Fibroblast of lung (primary cell): ENCODE data around the gene REV1. TPM values are rescaled to one million over a fixed set of nuclear protein-coding genes. Genes with fewer than 3 reads are reported as not detected.

Source experiments
- DNase-seq, 2 donors: peaks; one replicate each; pipeline versions ENCODE4 v3.0.0 to v3.0.0-alpha.2; 2010; ENCODE audit warnings: low read depth in 2 of 2
- H2AFZ ChIP-seq: 2 replicates; pipeline ENCODE4 v1.5.1; 2012; ENCODE audit warnings: low read length, control low read depth, inconsistent platforms
- H3K27ac ChIP-seq: 2 replicates; pipeline ENCODE4 v1.5.1; 2011; ENCODE audit warnings: low read length, control low read depth; ENCODE audit not compliant: insufficient read depth
- H3K27me3 ChIP-seq: 2 replicates; pipeline ENCODE4 v1.5.1; 2011; ENCODE audit warnings: mild to moderate bottlenecking, low read length; ENCODE audit not compliant: control insufficient read depth, insufficient read depth
- H3K36me3 ChIP-seq: 2 replicates; pipeline ENCODE4 v1.5.1; 2011; ENCODE audit warnings: low read length; ENCODE audit not compliant: control insufficient read depth, insufficient read depth
- H3K4me1 ChIP-seq: 2 replicates; pipeline ENCODE4 v1.5.1; 2011; ENCODE audit warnings: low read length; ENCODE audit not compliant: control insufficient read depth, insufficient read depth; ENCODE audit errors: extremely low read depth
- H3K4me2 ChIP-seq: 2 replicates; pipeline ENCODE4 v1.5.1; 2011; ENCODE audit warnings: low read length, control low read depth; ENCODE audit not compliant: insufficient read depth; ENCODE audit errors: extremely low read depth
- H3K4me3 ChIP-seq, 4 experiments: fragments of 200-600 bp in 1 of 4; sonication (generic) in 1 of 4; replicated peaks in 1 of 4; 2 replicates each; pipeline ENCODE4 v1.5.1; 2011 to 2016; ENCODE audit warnings: low read length in 4 of 4, low read depth in 3 of 4, mild to moderate bottlenecking in 3 of 4, control low read depth in 2 of 4, inconsistent platforms in 1 of 4, mixed read lengths in 1 of 4; ENCODE audit not compliant: insufficient read depth in 1 of 4; ENCODE audit errors: control extremely low read depth in 1 of 4
- H3K79me2 ChIP-seq: 2 replicates; pipeline ENCODE4 v1.5.1; 2012; ENCODE audit warnings: mild to moderate bottlenecking, low read length, inconsistent platforms; ENCODE audit not compliant: control insufficient read depth, insufficient read depth
- H3K9ac ChIP-seq: 2 replicates; pipeline ENCODE4 v1.5.1; 2011; ENCODE audit warnings: mild to moderate bottlenecking, low read length, control low read depth; ENCODE audit not compliant: insufficient read depth
- H3K9me3 ChIP-seq: 2 replicates; pipeline ENCODE4 v1.5.1; 2012; ENCODE audit warnings: low read depth, low read length; ENCODE audit not compliant: control insufficient read depth, insufficient read depth
- H4K20me1 ChIP-seq: 2 replicates; pipeline ENCODE4 v1.5.1; 2011; ENCODE audit warnings: low read length; ENCODE audit not compliant: control insufficient read depth, insufficient read depth; ENCODE audit errors: extremely low read depth
- EZH2 ChIP-seq: IDR thresholded peaks from 2 replicates; pipeline ENCODE4 v1.5.1; 2012; ENCODE audit warnings: low read length, control low read depth, mild to moderate bottlenecking; ENCODE audit errors: missing control alignments
- polyA plus RNA-seq, 2 donors: library from polyadenylated mRNA; depleted of rRNA in 1 of 2; stranded (reverse) in 1 of 2; unstranded in 1 of 2; fragments of >200 nt; gene quantifications; 2 replicates each; pipeline ENCODE4 v1.2.1, GENCODE V29; 2011 to 2012; ENCODE audit warnings: missing spikeins in 1 of 2
- total RNA-seq: library from RNA; depleted of rRNA; stranded (reverse); fragments of >200 nt; gene quantifications from 2 replicates; pipeline ENCODE4 v1.2.1, GENCODE V29; 2014
- TF ChIP-seq, protein P1 (sequence below), 2 donors: IDR thresholded peaks in 1 of 2; conservative IDR thresholded peaks in 1 of 2; 1 replicate in 1 of 2; 2 replicates in 1 of 2; pipeline ENCODE4 v1.5.1; 2011 to 2012; ENCODE audit warnings: low read length in 2 of 2, control low read depth in 1 of 2, inconsistent platforms in 1 of 2, low read depth in 1 of 2, mild to moderate bottlenecking in 1 of 2

REV1 gene
- total and polyA plus RNA-seq, 2 donors (not counting 1 experiment from before 2014, with no cell fraction given) = 19.3 to 39.3 TPM

DNA sequence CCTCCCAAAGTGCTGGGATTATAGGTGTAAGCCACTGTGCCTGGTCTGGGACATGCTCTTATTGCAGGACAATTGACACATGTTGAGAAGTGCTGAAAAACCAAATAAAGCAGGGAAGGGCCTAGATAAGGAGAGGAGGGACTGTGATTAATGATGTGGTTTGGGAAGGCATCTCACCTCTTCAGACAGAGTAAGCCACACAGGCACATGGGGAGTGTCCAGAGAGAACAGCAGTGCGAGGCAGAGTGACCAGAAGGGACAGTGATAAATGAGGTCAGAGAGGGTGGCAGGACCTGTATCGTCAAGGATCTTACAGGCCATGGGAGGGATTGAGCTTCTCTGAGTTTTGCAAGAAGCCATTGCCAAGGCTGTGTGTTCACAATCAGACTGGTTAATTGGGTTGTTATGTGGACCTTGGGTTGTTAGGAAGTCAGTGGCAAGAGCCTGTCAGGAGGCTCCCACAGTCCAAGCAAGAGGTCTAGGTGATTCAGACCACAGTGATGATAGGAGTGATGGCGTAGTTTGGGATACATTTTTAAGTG, 94.2 kb downstream of the REV1 start:
- no peaks in the 10 kb centered on the region for H4K20me1 ChIP-seq
- H2AFZ ChIP-seq = no peak overlapping the region
- H3K9me3 ChIP-seq = no peaks in the 10 kb centered on the region
- no peaks in the 10 kb centered on the region for H3K79me2 ChIP-seq
- H3K9ac ChIP-seq = no peak overlapping the region
- peak in 1 of 2 donors; percentile 58 for DNase-seq
- peaks cover 8% of the 10 kb centered on the region for H3K36me3 ChIP-seq
- H3K27me3 ChIP-seq = no peaks in the 10 kb centered on the region
- no peak overlapping the region for H3K27ac ChIP-seq
- TF ChIP-seq, protein P1, sequence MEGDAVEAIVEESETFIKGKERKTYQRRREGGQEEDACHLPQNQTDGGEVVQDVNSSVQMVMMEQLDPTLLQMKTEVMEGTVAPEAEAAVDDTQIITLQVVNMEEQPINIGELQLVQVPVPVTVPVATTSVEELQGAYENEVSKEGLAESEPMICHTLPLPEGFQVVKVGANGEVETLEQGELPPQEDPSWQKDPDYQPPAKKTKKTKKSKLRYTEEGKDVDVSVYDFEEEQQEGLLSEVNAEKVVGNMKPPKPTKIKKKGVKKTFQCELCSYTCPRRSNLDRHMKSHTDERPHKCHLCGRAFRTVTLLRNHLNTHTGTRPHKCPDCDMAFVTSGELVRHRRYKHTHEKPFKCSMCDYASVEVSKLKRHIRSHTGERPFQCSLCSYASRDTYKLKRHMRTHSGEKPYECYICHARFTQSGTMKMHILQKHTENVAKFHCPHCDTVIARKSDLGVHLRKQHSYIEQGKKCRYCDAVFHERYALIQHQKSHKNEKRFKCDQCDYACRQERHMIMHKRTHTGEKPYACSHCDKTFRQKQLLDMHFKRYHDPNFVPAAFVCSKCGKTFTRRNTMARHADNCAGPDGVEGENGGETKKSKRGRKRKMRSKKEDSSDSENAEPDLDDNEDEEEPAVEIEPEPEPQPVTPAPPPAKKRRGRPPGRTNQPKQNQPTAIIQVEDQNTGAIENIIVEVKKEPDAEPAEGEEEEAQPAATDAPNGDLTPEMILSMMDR (conservative IDR thresholded peaks at IDR 0.05 in 1 of 2, IDR thresholded peaks at IDR 0.05 in 1 of 2; ENCODE audit: low read depth in 1 of 2, low read length in 2 of 2) = no peak
- H3K4me3 ChIP-seq = no peak overlapping the region
- H3K4me2 ChIP-seq = no peak overlapping the region
- no peaks in the 10 kb centered on the region for H3K4me1 ChIP-seq

DNA sequence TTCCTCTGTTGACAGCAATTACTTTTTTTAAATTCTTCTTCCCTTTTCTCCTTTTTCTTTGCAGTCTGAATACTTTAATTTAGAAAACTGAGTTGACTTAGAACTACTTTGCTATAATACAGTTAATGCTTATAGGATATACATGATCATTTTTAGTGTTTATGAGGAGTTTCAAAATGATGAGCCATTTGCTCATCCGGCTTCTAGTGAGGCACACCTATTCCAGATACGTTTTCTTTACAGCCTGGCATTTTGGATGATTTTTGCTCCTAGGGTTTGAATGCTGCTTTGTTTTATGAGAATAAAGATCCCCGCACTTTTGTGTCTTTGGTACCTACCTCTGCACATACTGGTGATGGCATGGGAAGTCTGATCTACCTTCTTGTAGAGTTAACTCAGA, 99.9 kb downstream of the REV1 start:
- Histone ChIP-seq H3K9ac (no peak overlapping the region), H2AFZ (no peak overlapping the region), H3K4me3 (no peak overlapping the region), H3K27me3 (no peaks in the 10 kb centered on the region), H3K9me3 (no peaks in the 10 kb centered on the region), H3K4me2 (no peak overlapping the region), H3K27ac (no peak overlapping the region), H3K79me2 (no peaks in the 10 kb centered on the region), H4K20me1 (no peaks in the 10 kb centered on the region), H3K36me3 (no peaks in the 10 kb centered on the region), H3K4me1 (no peaks in the 10 kb centered on the region)
- TF ChIP-seq EZH2 = no peak
- no peak for DNase-seq

DNA sequence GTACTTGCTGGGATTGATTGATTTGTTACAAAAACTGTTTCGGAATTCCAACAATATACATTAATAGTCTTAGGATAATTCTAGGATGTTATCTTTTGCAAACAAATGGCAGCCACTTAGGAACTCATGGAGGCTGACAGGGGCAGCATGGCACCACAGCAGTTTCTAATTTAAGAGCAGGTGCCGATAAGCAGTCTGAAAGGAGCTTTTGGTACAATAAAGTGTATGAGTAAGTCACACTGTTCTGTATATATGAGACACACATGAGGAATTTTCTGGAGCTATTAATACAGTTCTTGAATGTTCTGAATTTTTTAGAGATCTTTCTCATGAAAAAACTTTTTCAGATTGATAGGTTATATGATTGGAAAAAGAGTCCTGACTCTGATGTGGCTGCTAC, 100.4 kb downstream of the REV1 start:
- Histone ChIP-seq H2AFZ (no peak overlapping the region), H3K9ac (no peak overlapping the region), H3K4me1 (no peaks in the 10 kb centered on the region), H3K27ac (no peak overlapping the region), H4K20me1 (no peaks in the 10 kb centered on the region), H3K9me3 (no peaks in the 10 kb centered on the region), H3K4me3 (no peak overlapping the region), H3K4me2 (no peak overlapping the region), H3K27me3 (no peaks in the 10 kb centered on the region), H3K36me3 (no peaks in the 10 kb centered on the region), H3K79me2 (no peaks in the 10 kb centered on the region)
- TF ChIP-seq, protein P1 (conservative IDR thresholded peaks at IDR 0.05 in 1 of 2, IDR thresholded peaks at IDR 0.05 in 1 of 2; ENCODE audit: low read depth in 1 of 2, low read length in 2 of 2) = no peak
- no peak for TF ChIP-seq EZH2
- DNase-seq = peak; percentile 29 to 75
